ENCODE data around the gene LAMA3.

DNA sequence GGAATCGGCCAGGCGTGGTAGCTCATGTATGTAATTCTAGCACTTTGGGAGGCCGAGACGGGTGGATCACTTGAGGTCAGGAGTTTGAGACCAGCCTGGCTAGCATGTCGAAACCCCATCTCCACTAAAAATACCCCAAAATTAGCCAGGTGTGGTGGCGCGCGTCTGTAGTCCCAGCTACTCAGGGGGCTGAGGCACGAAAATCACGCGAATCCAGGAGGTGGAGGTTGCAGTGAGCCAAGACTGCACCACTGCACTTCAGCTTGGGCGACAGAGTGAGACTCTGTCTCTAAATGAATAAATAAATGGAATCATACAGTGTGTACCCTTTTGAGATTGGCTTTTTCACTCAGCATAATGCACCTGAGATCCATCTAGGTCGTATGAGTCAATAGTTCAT is 305.9 kb downstream of the LAMA3 start:
- TF ChIP-seq, protein P1, sequence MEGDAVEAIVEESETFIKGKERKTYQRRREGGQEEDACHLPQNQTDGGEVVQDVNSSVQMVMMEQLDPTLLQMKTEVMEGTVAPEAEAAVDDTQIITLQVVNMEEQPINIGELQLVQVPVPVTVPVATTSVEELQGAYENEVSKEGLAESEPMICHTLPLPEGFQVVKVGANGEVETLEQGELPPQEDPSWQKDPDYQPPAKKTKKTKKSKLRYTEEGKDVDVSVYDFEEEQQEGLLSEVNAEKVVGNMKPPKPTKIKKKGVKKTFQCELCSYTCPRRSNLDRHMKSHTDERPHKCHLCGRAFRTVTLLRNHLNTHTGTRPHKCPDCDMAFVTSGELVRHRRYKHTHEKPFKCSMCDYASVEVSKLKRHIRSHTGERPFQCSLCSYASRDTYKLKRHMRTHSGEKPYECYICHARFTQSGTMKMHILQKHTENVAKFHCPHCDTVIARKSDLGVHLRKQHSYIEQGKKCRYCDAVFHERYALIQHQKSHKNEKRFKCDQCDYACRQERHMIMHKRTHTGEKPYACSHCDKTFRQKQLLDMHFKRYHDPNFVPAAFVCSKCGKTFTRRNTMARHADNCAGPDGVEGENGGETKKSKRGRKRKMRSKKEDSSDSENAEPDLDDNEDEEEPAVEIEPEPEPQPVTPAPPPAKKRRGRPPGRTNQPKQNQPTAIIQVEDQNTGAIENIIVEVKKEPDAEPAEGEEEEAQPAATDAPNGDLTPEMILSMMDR (conservative IDR thresholded peaks at IDR 0.05 in 1 of 2, IDR thresholded peaks at IDR 0.05 in 1 of 2; ENCODE audit: extremely low read depth in 1 of 2, insufficient read depth in 1 of 2, low read depth in 1 of 2, low read length in 2 of 2): no peak
- no peak for TF ChIP-seq EZH2 (IDR thresholded peaks at IDR 0.05; ENCODE audit: borderline replicate concordance, low read length)

Data from mammary epithelial cell (primary cell).